SJSA1 (cell line): Measurements from ENCODE around the gene CST3. TPM values are rescaled to one million over a fixed set of nuclear protein-coding genes. Genes with fewer than 3 reads are reported as not detected.

ENCODE experiments used
- DNase-seq, 2 experiments: peaks; one replicate each; pipeline ENCODE4 v3.0.0-alpha.2; 2015 to 2020; ENCODE audit warnings: low spot score in 2 of 2, low read depth in 1 of 2
- H3K27ac ChIP-seq: fragments of 250-450 bp; sonication (Bioruptor Pico); 2 replicates; pipeline ENCODE4 v1.5.1; 2020; ENCODE audit warnings: mild to moderate bottlenecking, moderate library complexity
- H3K27me3 ChIP-seq: fragments of 250-450 bp; sonication (Bioruptor Pico); replicated peaks from 2 replicates; pipeline ENCODE4 v1.5.1; 2020; ENCODE audit warnings: mild to moderate bottlenecking, moderate library complexity
- H3K36me3 ChIP-seq: fragments of 250-450 bp; sonication (Bioruptor Pico); 2 replicates; pipeline ENCODE4 v1.5.1; 2020; ENCODE audit warnings: mild to moderate bottlenecking
- H3K4me1 ChIP-seq: fragments of 250-450 bp; sonication (Bioruptor Pico); replicated peaks from 2 replicates; pipeline ENCODE4 v1.6.1; 2021; ENCODE audit warnings: mild to moderate bottlenecking
- H3K4me3 ChIP-seq: fragments of 250-450 bp; sonication (Bioruptor Pico); 2 replicates; pipeline ENCODE4 v1.5.1; 2020; ENCODE audit warnings: mild to moderate bottlenecking
- H3K9me3 ChIP-seq: fragments of 250-450 bp; sonication (Bioruptor Pico); replicated peaks from 2 replicates; pipeline ENCODE4 v1.5.1; 2020; ENCODE audit warnings: mild to moderate bottlenecking
- total RNA-seq: library from RNA; depleted of rRNA; stranded (reverse); fragments of >200 nt; shearing (Covaris generic); gene quantifications from 2 replicates; pipeline ENCODE4 v1.2.3, GENCODE V29; 2014

The CST3 gene
- total RNA-seq, 1 experiment from 2014 or later, result 196 TPM

GRCh38 chr20:23632711-23633573 lies 4.8 kb downstream of the CST3 start:
- H3K36me3 ChIP-seq, result peaks cover 38% of the 10 kb centered on the region
- H3K4me1 ChIP-seq, result peaks cover 21% of the 10 kb centered on the region

DNA sequence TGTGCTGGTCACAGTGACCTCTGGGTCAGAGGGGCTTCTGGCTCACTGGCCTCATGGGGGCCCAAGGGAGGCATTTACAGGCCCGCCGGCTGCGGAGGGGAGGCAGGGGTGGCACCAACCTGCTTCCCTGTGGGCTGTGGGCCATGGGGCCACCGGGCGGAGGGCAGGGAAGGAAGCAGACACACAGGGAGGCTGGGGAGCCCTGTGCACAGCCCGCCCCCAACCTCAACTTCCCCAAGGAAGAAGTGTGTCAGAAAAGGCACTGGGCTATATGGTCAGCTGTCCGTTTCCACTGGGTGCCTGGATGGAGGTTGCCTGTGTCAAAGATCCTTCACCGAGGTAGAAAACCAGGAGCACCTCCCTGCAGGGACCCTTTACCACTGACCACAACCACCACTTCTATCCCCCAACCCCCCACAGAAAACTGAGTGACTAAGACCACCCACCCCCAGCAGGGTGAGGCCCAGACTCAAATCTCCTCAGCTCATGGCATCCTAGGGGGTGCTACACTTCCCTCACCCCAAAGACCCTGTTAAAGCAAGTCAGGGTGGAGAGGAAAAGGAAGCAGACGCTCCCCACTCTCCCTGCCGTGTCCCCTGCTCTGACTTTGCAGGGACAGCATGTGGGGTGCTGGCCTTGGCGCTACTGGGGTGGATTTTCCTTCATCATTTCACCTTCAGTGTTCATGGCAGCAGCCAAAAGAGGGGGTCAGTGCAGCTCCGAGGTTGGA lies 5.6 kb downstream of the CST3 start:
- Histone ChIP-seq H3K27me3 (no peaks in the 10 kb centered on the region), H3K9me3 (no peaks in the 10 kb centered on the region), H3K27ac (no peak overlapping the region), H3K4me3 (no peak overlapping the region), H3K4me1 (peaks cover 21% of the 10 kb centered on the region), H3K36me3 (peaks cover 32% of the 10 kb centered on the region)
- DNase-seq, result no peak

More at GRCh38 chr20:23632711-23633573, 4.8 kb downstream of the CST3 start:
- Histone ChIP-seq H3K4me3 (no peak overlapping the region), H3K9me3 (0 out of 2 replicates have a peak, but pooled peaks cover 2% of the 10 kb centered on the region), H3K27ac (no peak overlapping the region), H3K27me3 (no peaks in the 10 kb centered on the region)
- no peak for DNase-seq

- no peaks in the 10 kb centered on the region for H3K9me3 ChIP-seq
- no peak for DNase-seq
- peaks cover 30% of the 10 kb centered on the region for H3K36me3 ChIP-seq
- H3K4me1 ChIP-seq, result peaks cover 14% of the 10 kb centered on the region
- H3K27me3 ChIP-seq, result no peaks in the 10 kb centered on the region
- no peak overlapping the region for H3K4me3 ChIP-seq
- H3K27ac ChIP-seq, result no peak overlapping the region
Measured at GRCh38 chr20:23631226-23631822, 6.4 kb downstream of the CST3 start.

DNA sequence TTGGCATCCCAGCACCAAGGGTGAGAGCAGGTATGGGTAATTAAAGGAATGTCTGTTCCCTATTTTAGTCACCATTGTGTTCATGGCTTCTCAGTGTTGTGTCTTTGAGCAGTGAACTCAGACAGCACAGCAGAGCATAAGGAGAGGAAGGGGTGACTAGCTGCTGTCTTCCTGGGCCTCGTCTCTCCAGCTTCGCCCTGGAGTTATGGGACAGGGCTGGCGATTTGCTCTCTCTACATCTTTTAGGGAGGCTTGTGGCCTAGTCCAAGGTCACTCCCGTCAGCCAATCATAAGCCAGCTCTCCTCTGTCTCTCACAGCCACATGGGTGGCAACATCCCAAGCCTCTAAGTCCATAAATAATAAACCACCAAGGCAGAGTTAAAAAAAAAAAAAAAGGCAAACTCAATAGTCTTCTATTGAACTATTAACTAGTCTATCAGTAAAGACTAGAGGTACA lies 7.3 kb downstream of the CST3 start:
- Histone ChIP-seq H3K9me3 (no peaks in the 10 kb centered on the region), H3K36me3 (peaks cover 24% of the 10 kb centered on the region), H3K27ac (no peak overlapping the region), H3K4me3 (no peak overlapping the region), H3K27me3 (no peaks in the 10 kb centered on the region), H3K4me1 (peaks cover 9% of the 10 kb centered on the region)
- no peak for DNase-seq

- H3K9me3 ChIP-seq, result no peaks in the 10 kb centered on the region
- H3K27me3 ChIP-seq, result no peaks in the 10 kb centered on the region
- no peak overlapping the region for H3K27ac ChIP-seq
- H3K36me3 ChIP-seq, result peaks cover 18% of the 10 kb centered on the region
- peaks cover 9% of the 10 kb centered on the region for H3K4me1 ChIP-seq
- no peak overlapping the region for H3K4me3 ChIP-seq
- no peak for DNase-seq
Measured at GRCh38 chr20:23629542-23630391, 8.0 kb downstream of the CST3 start.

- peak; percentile 43 to 63 for DNase-seq
- Histone ChIP-seq H3K27me3 (no peaks in the 10 kb centered on the region), H3K4me3 (no peak overlapping the region), H3K27ac (no peak overlapping the region), H3K9me3 (no peaks in the 10 kb centered on the region), H3K36me3 (peaks cover 14% of the 10 kb centered on the region), H3K4me1 (peaks cover 13% of the 10 kb centered on the region)
Measured at GRCh38 chr20:23629017-23629541, 8.7 kb downstream of the CST3 start.

DNA sequence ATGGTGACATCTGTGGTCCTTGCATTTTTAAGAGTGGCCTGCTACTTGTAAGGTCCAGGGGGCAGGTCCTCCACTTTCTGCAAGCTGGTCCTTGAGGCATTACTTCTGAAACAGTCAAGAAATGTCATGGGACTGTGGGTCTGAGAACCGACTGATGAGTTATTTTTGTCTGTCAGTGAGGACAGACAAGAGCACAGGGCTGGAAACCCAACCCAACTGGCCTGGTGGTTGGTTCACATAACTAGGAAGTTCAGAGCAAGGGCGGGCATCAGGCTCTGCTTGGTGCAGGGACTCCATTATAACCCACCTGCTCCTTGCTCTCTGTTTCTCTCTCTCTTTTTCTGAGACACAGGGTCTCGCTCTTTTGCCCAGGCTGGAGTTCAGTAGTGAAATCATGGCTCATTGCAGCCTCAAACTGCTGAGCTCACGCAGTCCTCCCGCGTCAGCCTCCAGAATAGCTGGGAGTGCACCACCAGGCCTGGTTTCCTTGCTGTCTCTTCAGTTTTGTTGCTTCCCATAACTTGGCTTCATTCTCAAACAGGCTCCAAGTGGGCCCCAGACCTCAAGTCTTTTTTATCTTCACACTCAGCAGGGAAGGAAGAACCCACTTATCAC lies 9.2 kb downstream of the CST3 start:
- no peak overlapping the region for H3K4me3 ChIP-seq
- peaks cover 8% of the 10 kb centered on the region for H3K36me3 ChIP-seq
- H3K9me3 ChIP-seq, result no peaks in the 10 kb centered on the region
- H3K27ac ChIP-seq, result no peak overlapping the region
- no peak for DNase-seq
- peaks cover 18% of the 10 kb centered on the region for H3K4me1 ChIP-seq
- H3K27me3 ChIP-seq, result no peaks in the 10 kb centered on the region

- Histone ChIP-seq H3K36me3 (no peaks in the 10 kb centered on the region; the same call in 1 of the 2 replicates), H3K9me3 (no peaks in the 10 kb centered on the region), H3K27ac (no peak overlapping the region), H3K27me3 (no peaks in the 10 kb centered on the region), H3K4me1 (peaks cover 19% of the 10 kb centered on the region), H3K4me3 (no peak overlapping the region)
- DNase-seq, result no peak
Measured at GRCh38 chr20:23627501-23627900, 10.3 kb downstream of the CST3 start.

- H3K27ac ChIP-seq, result no peak overlapping the region
- no peaks in the 10 kb centered on the region for H3K27me3 ChIP-seq
- H3K4me3 ChIP-seq, result no peak overlapping the region
- H3K4me1 ChIP-seq, result peaks cover 24% of the 10 kb centered on the region
- no peaks in the 10 kb centered on the region for H3K9me3 ChIP-seq
- DNase-seq, result no peak
- H3K36me3 ChIP-seq, result no peaks in the 10 kb centered on the region; the same call in 1 of the 2 replicates
Measured at GRCh38 chr20:23626040-23626620, 11.6 kb downstream of the CST3 start.

DNA sequence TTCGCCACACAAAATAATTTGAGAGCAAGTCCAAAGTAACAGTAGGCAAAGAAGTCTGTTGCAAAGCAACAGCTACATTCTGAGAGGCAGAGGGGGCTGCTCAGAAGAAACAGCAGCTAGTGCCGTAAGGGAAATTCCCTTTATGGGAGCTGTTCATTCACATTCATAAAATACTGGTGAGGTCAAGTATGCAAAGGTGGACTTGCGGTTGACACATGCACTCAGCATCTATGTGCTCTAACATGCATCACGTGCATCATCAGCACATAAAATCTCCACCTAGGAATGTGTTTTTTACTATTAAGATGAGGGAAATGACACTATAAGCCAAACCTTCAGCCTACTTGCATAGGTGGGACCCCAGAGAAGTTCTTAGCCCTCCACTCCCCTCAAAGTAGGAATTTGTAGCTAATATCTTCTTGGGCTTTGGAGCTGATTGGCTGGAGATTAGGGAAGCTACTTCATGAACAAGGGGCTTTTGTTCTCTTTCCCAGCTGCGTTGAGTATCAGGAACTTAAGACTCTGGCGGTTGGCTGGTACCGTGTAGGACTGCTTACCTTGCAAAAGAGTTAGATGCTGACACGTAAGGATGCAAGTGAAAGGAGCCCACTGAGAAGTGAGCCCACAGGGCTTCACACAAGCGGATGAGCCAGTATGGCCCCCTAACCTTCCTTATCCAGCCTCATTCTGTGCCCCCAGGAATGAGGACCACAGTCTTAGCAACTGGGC lies 12.4 kb downstream of the CST3 start:
- Histone ChIP-seq H3K4me1 (peaks cover 24% of the 10 kb centered on the region), H3K27me3 (no peaks in the 10 kb centered on the region), H3K4me3 (no peak overlapping the region), H3K27ac (no peak overlapping the region), H3K9me3 (no peaks in the 10 kb centered on the region), H3K36me3 (no peaks in the 10 kb centered on the region; the same call in 1 of the 2 replicates)
- DNase-seq, result no peak

DNA sequence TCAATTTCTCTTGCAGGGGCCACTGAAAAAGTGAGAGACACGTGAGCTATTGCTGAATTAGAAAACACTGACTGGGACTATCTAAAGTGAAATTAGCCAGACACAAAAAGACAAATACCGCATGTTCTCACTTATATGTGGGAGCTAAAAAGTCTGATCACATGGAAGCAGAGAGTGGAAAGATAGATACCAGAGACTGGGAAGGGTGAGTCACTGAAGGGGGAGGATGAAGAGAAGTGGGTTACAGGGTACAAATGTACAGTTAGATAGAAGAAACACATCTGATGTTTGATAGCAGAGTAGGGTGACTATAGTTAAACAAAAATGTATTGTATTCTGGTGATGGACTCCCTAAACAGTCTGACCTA lies 13.4 kb downstream of the CST3 start:
- DNase-seq, result no peak
- Histone ChIP-seq H3K9me3 (no peaks in the 10 kb centered on the region), H3K27ac (no peak overlapping the region)

More for the DNA sequence above, 13.4 kb downstream of the CST3 start:
- no peaks in the 10 kb centered on the region; the same call in 1 of the 2 replicates for H3K36me3 ChIP-seq
- H3K4me1 ChIP-seq, result peaks cover 22% of the 10 kb centered on the region
- no peak overlapping the region for H3K4me3 ChIP-seq
- H3K27me3 ChIP-seq, result no peaks in the 10 kb centered on the region
